Fibroblast of skin of left biceps (primary cell): Measurements from ENCODE around the gene ICE1.
"Not testable (repeated sequence)": the region's sequence is repeated elsewhere in the genome, so short reads cannot be mapped to it uniquely, and the experiment has no call there.

Source experiments
- DNase-seq, 2 experiments: peaks; one replicate each; pipeline ENCODE4 v3.0.0-alpha.2; 2013; ENCODE audit warnings: low read depth in 2 of 2

Gene ICE1

DNA sequence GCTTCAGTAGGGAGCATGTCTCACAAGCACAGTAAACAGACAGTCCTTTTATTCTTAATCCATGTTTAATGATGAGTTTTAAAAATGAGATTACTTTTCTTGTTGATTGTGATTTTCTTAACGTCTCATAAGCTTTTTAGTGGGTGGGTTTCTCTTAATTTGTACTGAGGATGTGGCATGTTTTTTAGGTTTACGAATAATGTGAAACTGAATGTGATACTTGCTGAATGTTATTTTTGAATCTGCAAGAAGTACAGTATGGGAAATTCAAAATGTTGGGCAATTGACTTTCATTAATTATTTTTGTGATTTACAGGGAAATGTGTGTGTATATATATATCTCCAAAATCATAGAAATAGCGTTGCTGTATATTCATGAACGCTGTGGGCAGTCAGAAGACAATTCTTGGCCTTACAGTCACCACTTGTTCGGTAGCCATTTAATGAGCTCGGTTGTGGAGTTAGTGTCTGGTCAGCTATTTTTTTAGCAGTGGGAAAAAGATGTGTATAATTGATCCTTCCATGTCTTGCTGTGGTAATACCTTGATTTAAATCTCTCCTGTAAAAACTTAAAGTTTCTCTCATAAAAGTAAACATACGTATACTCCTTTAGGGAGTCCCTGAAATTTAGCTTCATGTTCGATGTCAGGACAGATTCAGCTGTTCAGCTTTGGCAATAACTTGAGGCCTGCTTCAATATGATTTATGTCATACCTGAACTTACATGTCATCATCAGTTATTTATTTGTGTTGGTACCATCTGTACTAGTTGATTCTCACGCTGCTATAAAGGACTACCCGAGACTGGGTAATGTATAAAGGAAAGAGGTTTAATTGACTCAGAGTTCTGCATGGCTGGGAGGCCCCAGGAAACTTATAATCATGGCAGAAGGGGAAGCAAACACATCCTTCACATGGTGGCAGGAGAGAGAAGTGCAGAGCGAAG lies 15.0 kb downstream of the ICE1 start:
- no peak for DNase-seq

DNA sequence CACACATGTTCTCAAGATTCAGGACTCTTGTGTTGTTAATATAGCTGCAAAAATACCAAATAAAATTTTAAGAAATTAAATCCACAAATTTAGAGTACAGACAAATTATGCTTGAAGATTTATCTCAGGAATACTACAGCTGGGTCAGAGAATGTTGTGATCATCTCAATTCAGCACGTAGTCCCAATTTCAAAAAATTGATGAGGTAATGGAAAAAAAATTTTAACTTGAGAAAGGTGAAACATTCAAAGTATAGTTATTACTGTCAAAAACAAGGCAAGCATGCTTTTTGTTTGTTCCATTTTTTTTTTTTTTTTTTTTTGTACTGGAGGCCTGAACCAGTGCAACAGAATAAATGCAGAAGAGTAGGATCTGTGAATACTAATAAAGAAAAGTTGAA lies 29.4 kb downstream of the ICE1 start:
- DNase-seq, result no peak

DNA sequence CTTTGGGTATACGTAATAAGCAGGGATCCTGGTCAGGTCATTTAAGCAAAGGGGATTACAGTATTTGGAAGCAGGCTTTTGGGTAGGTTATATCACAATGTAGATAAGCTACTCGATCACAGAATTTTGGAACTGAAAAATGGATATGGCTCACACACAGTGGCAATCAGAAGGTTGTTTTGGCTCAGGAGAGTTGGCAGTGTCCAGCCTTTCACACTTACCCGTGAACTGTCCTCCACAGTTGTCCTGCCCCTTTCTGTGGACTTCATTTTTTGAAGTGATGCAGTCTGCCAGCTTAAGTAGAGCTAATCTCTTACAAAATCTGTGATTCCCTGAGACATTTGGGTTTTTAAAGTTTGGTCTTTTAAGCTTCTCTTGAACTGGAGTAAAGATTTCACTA lies 30.7 kb downstream of the ICE1 start:
- DNase-seq, result no peak

DNA sequence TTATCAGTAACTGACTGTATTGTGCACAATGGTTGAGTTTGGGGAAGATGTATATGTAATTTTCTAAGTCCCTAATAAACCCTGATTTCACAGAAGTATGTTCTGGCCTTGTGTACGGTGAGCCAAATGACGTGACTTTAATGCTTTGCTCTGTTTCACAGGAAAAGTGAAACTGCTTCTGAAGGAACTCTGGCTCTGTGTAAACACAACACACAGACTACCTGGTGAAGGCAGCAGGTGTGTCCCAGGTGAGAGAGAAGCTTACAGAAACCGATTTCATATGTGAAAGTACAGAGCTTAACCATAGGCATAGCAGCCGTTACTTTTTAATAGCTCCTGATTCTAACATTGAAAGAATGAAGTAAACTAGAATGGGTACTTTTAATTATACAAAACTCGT lies 31.9 kb downstream of the ICE1 start:
- DNase-seq, result no peak

DNA sequence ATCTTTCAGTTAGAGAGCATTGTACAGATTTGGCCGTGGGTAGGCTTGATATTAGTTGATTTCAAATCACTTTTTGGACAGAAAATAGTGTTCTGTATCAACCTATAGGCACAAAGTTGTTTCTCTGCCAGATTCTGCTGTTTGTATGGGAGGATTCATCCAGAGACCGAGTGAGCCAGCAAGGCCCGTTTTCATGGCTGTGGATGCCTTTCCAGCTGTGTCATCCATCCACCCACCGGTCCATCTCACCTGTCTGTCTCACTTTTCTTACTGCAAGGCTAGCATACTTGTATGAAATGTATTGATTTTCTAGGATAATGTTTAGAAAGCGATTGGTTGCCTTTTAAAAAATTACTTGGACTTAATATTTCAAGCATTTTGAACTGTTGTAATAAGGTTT lies 34.4 kb downstream of the ICE1 start:
- no peak for DNase-seq

DNA sequence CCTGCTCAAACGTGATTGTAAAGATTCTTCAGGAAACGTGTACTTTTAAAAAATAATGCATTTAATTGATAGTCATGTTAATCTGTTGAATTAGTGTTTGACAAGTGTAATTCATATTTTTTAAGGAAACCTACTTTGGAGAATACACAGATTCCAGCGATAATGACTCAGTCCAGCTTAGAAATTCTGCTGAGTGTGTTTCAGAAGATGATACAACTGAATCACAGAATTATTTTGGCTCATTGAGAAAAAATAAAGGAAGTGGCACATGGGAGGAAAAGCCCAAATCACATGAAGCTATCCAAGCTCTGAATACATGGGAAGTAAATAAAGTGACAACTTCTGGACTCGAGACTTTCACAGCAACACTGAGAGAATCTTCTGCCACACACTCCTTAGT lies 37.8 kb downstream of the ICE1 start:
- DNase-seq, result no peak

DNA sequence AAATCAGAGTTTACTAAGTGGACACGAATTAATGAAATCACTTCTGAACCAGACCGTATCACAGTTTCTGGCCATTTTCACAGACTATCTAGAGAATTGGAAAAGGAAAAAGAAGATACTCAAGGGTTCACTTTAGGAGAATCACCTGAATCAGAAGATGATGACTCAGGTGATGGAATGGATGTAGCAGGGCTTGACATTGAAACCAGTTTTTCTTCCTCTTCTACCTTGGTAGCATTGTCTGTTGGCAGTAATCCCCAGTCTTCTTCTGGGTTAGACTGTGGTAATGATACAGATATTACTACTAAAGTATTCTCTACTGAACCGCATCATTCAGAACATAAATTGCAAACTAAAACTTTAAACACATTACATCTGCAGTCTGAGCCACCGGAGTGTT lies 38.5 kb downstream of the ICE1 start:
- no peak for DNase-seq

DNA sequence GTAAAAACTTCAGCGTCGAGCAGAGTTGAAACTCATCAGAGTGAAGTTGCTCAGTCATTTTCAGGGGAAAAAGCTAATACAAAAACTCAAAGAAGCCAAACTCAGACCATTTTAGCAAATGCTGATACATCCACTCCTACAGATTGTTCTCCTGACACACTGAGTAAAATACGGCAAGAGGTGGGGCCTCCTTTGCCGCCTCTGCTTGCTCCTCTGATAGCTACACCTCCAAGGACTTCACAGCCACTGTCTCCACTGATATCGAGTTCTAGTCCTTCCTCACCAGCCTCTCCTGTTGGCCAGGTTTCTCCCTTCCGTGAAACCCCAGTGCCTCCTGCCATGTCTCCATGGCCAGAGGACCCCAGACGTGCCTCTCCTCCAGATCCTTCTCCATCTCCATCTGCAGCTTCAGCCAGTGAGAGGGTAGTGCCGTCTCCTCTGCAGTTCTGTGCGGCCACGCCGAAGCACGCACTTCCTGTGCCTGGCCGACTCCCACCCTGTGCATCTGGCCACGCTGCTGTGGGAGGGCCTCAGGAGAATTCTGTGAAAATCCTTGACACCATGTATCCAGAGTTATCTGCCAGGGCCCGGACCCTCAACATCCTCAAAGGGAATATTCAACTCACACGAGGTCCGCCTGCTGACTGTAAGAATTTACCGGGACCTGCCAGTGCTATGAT lies 41.7 kb downstream of the ICE1 start:
- DNase-seq, result no peak

DNA sequence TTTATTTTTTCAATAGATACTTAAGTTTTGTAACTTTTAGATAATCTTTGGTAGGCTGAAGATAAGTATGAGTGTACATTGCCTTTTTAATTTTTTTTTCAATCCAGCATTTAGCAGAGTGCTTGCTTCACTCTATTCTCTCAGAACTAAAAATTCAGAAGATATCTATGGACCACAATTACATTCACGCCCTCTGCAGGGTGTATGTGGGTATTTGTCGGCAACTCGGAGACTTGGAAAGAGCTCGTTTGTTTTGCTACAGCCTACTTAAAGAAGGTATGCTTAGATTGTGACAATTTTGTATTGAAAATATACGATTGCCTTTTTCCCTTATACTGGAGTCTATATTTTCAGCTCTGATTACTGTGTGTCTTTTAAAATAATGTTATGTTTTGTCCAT lies 43.8 kb downstream of the ICE1 start:
- no peak for DNase-seq

DNA sequence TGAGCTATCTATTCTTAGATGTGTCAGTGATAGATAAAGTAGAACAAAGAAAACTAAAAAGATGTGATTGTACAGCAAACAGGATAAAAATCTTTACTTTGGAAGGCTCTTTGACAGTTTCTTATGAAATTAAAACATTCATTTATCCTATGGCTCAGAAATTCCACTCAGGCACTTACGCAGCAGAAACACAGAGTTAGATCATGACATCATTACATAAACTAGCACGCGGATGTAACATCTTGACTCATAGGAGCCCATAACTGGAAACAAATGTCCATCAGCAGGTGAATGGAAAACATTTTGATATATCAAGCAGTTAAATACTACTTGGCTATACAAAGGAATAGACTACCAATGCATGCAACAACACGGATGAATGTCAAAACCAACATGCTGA lies 45.3 kb downstream of the ICE1 start:
- no peak for DNase-seq

DNA sequence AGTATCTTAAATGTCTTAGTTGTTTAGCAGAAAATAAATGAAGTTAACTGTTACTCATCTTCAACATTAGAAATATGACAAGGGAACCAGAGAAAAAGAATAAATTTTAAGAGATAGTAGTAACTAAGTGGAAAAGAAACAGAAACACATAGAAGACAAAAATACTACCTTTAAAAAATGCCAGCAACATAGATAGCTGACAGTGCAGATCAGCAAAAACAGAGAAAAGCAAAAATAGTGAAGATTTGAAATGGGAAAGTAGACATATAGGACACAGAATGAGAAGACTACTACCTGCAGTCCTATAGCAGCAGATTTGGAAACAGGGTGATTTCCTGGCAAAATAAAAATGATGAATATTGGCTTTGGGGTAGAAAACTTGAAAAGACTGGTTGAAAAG lies 48.5 kb downstream of the ICE1 start:
- no peak for DNase-seq

DNA sequence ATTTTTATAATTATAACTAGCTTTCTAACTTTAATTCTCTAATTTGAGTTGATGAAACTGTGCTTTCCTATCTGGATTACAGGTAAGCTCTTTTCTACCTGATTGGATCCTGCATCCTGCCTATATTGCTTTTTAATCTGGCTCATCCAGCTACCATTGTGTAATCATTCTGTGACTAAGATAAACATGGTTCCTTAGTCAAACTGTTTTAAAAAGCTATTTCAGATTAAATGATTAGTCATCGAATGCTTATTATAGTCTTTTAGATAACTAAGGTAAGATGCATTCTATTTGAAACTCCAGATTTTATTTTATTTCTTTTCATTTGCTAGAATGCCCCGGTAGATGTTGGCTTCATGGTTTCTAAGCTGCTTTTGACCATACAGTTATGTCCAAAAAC lies 50.7 kb downstream of the ICE1 start:
- no peak for DNase-seq

DNA sequence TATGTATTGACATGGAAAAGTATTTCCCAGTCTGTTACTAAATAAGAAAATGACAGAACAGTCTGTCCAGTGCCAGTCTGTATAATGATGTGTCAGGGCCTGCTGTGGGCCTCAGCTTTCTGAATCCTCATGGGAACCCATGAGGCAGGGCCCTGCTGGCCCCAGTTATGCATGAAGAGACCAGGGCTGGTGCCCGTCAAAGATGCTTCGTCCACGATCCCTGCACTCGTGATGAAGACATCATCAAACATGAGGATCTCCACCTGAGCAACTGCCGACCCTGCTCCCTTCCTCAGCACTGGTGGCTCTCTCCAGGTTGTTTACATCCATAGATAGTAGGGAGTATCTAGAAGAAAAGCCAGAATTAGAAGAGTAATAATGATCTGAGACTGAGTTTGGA lies 52.5 kb downstream of the ICE1 start:
- DNase-seq, result no peak

DNA sequence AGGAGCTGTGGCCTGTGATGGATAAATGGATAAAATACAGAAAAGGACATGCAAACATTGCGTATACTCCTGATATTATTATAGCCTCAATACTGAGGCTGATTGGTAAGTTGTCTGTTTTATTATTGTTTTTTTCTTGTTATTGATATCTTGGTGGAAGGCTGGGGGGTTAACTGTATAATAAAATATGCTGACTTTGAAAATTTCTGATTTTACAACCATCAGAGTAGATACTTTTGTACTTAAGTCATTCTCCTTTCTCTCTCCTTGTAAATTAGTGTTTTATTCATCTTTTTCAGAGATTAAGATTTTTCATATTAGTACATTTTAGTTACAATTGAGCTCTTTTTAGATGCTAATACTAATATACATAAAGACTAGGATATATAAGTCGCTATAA lies 53.5 kb downstream of the ICE1 start:
- no peak for DNase-seq

DNA sequence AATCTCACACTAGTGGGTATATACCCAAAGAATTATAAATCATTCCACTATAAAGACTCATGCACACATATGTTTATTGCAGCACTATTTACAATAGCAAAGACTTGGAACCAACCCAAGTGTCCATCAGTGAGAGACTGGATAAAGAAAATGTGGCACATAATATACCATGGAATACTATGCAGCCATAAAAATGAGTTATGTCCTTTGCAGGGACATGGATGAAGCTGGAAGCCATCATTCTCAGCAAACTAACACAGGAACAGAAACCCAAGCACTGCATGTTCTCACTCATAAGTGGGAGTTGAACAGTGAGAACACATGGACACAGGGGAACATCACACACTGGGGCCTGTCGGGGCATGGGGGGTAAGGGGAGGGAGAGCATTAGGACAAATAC lies 57.1 kb downstream of the ICE1 start:
- not testable (repeated sequence) for DNase-seq

DNA sequence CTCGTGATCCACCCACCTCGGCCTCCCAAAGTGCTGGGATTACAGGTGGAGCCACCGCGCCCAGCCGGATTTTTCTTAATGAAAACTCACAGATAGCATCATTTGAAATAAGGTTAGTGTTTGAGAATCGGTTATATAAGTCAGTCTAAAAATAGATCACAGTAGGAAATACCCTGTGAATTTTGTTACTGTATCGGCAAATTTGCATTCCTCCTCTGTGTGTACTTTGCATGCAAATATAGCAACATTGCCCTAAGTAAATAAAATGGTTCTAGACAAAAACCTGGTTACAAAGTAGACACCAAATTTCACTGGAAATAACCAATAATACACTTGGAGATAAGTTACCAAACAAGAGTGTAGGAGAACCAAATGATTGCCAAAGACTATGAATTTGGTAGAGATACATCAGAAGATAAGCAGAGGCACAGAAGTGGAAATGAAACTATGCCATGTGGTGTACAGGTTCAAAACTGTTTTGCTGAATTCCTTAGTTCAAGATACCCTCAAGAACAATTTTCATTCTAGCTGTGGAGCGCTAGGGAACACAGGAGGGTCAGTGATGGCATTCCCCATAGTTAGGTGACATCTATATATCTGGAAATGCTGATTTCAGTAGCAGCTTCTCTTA lies 58.1 kb downstream of the ICE1 start:
- DNase-seq, result no peak

DNA sequence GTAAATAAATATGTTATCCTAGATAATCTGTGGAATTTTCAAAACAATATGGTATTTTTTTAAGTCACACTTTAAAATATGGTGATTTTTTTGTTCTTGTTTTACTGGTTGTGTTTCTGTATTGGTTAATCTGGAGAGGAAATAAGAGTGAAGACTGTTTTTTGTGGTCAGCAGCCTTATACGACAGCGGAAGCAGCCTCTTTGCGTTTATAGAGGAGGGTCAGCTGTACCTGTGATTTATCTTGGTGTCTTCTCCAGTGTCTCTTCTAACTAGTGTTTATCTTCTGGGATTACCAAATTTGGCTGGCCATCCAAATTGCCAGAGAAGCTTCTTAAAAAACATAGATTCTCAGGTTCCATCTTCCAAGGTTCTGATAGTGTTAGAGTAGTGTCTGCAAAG lies 58.7 kb downstream of the ICE1 start:
- DNase-seq, result no peak

DNA sequence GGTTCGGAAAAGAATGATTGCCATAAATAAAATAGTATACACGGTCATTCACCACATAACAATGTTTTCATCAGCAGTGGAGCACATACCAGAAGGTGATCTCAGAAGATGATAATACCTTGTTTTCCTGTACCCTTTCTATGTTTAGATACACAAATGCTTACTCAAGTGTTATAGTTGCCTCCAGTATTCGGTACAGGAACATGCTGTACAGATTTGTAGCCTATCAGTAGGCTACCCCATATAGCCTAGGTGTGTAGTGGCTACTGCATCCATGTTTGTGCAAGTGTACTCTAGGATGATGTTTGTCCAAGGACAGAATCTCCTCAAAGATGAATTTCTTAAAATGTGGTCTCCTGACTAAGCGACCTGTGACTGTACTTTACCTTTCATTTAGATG lies 59.2 kb downstream of the ICE1 start:
- DNase-seq, result no peak

DNA sequence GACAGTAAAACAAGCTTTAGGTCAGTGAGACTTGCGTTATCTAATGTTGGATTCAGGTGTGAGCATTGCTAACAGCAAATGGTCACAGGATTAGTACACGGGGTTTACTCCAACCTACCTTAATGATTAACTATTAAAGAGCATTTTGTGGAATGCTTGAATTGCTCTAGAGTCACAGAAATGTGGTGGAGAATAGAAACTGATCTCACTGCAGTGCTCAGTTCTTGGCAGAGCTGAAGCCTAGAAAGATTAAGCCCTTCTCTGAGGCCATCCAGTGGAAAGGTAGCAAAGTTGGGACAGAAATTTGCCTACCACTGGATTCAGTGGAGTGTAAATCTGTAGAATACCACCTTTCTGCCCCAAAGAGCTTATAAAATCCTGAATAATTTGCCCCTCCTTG lies 60.9 kb downstream of the ICE1 start:
- DNase-seq, result no peak

DNA sequence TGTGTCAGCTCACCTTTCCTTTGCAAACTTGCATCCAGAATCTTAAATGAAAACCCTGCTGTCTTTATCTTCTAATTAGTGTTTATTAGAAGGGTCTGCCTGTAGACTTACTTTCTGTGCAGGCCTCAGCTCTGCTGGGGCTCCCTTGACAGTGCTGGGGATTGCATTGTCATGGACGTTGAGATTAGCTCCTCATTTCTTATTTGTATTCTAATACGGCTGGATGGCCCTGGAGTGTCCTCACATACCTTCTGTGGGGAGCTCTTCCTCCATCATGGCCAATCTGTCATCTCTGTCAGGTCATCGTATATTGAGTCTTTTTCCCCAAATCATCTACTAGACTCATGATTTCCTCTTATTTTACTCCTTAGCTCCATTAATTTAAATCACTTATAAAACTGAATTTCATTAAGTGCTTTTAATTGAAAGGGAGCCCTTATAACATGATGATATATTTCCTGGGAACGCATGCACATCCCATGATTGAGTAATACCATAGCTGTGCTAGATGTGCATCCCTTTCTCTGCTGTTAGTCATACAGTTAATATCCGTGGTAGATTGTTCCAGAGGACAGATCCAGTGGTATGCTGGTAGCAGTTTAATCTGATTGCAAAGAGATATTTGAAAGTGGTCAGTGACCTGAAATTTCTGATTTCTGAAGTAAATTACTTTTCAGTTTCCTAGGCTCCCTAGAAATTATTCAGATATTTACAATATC lies 61.6 kb downstream of the ICE1 start:
- no peak for DNase-seq

DNA sequence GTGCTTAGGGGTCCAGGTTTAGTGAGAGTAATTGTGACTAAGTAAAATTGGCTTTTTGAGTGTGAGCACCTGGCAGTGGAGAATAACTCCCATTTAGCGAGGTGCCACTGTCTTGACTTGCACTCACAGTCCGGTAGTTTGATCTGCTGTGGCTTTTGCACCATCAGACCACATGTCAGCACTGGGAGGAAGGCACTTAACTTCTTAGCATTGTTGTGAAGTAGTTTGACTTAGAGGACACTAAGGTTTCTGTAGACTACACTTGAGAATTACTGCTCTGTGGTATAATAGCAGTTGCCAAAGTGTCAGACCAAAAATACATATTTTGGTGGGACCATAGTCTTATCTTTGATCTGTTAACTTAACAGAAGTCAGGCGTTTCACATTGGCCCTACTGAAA lies 63.6 kb downstream of the ICE1 start:
- DNase-seq, result no peak
